Inflammatory macrophage treated with lipopolysaccharide for 4 hours (primary cell): ENCODE results near the gene TMEM117.

Experiments
- DNase-seq: peaks from one replicate; pipeline ENCODE4 v3.0.0-alpha.2; 2020

The TMEM117 gene

DNA sequence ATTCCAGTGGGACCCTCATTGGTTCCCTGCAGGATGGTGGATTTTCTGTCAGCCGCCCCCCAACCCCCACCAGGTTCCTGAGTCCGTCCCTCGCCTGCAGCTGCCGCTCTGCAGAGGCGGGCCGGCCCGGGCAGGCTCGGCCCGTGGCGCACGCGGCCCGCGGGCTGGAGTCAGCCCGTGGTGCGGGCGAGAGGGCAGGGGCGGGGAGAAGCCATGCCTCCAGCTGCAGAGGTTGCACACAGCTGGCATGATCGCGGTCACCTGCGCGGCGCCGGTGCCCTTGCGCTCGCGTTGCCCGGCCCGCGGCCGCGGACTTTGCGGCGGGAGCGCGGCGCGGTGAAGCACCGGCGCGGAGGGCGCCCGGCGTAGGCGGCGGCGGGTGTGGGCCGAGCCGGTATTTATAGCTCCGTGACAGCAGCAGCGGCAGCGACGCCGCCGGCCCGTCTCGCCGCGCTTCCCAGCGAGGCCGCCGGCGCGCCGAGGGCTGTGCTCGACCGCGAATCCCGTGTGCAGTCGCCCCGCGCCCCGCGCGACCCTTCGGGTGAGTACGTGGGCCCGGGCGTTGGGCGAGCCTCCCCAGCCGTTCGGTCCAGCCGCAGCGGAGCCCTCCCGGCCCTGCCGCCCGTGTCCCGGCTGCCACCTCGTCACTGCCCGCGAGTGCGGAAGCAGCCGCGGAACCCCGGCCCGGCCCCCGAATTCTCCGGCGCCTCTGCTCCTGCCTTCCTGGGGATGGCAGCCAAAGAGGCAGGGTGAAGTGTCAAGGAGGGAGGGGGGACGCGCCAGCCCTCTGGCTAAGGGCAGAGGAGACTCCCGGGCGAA lies at the start of gene TMEM117:
TSS of gene TMEM117 (plus strand) at position 426 of the 819 bp plus-strand sequence.
- DNase-seq, result peak; percentile 57

DNA sequence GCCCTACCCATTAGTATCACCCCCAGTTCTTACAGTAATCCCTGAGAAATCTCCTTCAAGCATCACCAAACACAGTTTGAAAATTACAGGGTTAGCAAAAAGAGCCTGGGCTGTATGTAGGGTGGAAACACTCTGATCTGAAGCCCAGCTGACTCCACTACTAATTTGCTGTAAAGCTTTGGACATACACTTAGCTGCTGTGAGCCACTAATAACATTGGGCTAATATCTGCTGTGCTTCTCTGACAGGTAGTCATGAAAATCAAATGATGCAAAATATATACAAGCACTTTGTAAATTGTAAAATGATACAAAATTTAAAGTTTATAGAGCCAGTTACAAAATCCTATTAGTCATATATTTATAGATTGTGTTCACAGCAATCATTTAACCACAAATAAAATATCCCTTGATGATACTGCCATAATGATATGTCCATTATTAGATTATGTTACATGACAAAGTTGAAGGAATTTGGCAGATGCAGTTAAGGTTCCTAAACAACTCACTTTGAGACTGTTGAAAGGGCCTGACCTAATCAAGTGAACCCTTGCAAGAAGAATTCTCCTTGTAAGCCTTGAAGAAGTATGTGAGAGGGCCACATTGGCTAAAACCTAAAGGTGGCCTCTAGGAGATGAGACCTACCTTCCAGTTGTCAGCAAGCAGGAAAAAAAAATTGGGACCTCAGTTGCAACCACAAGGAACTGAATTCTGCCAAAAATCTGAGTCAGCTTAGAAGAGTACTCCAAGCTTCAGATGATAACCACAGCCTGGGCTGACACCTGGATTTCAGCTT lies 48.8 kb upstream of the TMEM117 start:
- no peak for DNase-seq

GRCh38 chr12:43789941-43790340 lies 45.9 kb upstream of the TMEM117 start:
- no peak for DNase-seq

GRCh38 chr12:43795716-43796280 lies 40.1 kb upstream of the TMEM117 start:
- DNase-seq, result no peak

- DNase-seq, result no peak
These were observed 38.2 kb upstream of the TMEM117 start for GRCh38 chr12:43797561-43798217.

DNA sequence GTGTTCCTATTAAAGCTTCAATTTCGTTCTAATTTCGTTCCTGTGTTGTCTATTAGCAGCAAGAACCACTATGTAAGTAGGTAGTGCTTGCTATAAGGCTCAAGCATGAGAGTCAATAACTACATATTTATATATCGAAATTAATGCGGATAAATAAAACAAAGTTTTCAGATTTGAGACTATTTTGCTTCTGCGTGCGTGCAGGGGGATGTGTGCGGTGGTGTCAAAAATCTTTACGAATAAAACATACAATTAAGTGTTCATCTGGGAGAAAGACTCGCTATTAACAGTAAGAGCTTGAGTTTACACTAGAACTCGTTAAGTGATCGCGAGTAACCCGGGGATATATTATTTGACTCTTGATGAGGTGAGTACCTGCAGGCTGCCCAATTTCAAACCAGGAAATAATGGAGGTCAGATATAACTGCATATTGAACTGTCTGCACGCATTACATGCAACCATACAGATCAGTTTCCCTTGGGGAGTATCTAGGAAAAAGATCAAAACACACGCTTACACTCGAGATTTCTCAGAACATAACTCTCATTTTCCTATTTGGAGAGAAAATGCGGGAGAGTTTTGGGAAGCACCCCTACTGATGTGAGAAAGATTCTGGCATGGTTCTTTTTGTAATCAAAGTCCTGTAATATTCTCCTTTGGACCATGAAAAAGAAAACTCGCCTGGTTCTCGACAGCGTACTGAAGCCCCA lies 30.6 kb upstream of the TMEM117 start:
- no peak for DNase-seq

DNA sequence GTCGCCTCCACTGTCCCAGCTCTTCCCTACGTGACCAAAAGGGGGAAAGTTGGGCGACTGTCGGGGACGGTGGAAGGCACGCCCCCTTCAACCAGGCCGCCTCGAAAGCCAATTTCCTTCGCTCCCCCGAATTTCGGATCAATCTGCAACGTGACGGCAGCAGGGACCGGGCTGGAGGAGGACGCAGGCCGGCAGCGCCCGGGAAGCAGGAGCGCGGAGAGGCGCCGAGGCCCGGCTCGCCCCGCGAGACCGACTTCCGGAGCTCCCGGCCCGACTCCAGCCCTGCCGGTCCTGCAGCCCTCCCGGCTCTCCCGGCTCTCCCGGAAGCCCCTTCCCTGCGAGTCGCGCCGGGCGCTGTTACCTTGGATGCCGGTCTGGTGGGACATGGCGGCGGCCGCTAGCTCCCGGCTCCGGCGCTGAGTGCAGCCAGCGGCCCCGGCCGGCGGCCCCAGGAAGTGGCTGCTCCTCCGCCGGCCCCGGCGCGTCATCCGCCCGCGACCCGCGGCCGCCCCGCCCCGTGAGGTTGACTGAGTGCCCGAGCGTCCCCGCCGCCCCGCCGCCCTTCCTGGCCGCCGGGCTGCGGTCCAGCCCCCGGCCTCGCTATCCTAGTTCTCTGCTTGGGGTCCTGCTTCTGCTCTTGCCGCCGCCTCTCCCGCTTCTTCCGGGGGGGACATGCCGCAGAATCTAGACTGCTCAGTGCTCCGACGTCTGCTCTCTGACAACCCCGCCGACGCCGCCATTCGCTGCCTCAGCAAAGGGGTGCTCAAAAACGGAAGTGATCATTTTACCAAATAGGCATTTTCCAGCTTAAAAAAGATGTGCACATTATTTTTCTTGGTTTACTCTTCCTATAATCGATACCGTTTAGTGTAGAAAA lies 29.8 kb upstream of the TMEM117 start, which contains the start of gene TWF1:
TSS of gene TWF1 (minus strand) at position 458 of the 877 bp plus-strand sequence. CDS start at position 386, 72 bp downstream.
- DNase-seq, result peak; percentile 87

GRCh38 chr12:43806737-43807072 lies 29.2 kb upstream of the TMEM117 start:
- no peak for DNase-seq

- peak; percentile 72 for DNase-seq
These were observed 28.5 kb upstream of the TMEM117 start for GRCh38 chr12:43807386-43807785.

- no peak for DNase-seq
These were observed 23.8 kb upstream of the TMEM117 start for GRCh38 chr12:43812057-43812456.

- no peak for DNase-seq
These were observed 23.0 kb upstream of the TMEM117 start for GRCh38 chr12:43812926-43813325.

DNA sequence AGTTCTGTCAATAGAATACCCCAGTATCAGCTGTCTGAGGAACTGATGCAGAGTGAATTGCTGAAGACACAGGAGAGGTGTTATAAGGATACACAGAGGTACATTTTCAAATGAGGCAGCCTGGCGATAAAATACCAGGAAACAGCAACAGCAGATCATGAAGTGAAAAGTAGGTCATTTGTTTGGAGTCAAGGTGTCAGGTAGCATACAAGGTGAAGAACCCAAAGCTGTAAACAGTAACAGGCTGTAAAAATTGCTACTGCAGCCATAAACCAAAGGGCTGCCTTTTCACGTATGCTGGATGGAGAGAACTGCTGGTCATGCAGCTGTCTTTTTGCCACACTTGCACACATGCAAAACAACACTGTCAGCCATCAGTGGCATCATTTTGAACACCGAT lies 20.5 kb upstream of the TMEM117 start:
- no peak for DNase-seq

DNA sequence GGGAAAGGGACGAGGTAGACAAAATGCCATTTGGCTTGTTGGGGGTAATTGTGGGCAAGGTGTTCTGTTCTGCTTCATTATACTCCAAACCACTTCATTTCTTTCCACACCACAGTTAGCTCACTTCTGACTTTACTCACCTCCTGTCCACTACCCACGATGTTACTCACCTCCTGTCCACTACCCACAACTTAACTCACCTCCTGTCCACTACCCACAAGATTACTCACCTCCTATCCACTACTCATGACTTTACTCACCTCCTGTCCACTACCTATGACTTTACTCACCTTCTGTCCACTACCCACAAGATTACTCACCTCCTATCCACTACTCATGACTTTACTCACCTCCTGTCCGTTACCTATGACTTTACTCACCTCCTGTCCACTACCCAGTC lies 19.7 kb upstream of the TMEM117 start:
- no peak for DNase-seq

- no peak for DNase-seq
These were observed 11.6 kb upstream of the TMEM117 start for GRCh38 chr12:43824207-43824775.

DNA sequence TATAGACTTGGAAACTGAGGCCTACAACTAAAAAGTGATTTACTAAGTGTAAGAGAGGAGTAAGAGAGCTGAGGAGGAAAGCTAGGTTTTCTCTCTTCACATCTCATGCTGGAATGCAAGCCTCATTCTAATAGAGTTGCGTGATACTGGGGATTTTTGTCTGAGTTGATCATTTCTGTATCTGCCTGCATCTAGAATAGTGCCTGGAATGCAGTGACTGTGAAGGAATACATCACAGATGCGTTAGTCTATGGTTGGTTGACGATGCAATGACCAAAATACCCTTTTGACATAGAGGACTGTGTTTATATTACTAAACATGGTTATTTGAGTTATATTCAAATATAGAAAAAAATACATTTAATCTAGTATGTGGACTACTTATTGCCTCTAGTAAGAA lies 9.2 kb upstream of the TMEM117 start:
- DNase-seq, result no peak

DNA sequence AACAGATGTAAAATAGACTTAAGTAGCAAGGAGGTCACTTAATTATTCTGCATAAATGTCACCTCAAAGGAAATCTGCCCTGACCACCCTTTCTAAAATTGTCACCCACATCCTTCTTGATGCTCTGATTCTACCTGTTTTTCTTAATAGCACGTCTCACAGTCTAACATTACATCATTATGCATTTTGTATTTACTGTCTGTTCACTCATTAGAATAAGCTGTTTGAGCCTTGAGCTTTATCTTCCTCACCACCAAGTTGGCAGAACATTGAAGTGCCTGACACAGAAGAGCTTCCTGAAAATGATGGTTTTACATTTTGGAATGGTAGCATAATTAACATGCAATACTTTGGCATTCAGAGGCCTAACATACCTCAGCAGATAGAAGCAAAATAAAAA lies 8.8 kb upstream of the TMEM117 start:
- DNase-seq, result no peak

DNA sequence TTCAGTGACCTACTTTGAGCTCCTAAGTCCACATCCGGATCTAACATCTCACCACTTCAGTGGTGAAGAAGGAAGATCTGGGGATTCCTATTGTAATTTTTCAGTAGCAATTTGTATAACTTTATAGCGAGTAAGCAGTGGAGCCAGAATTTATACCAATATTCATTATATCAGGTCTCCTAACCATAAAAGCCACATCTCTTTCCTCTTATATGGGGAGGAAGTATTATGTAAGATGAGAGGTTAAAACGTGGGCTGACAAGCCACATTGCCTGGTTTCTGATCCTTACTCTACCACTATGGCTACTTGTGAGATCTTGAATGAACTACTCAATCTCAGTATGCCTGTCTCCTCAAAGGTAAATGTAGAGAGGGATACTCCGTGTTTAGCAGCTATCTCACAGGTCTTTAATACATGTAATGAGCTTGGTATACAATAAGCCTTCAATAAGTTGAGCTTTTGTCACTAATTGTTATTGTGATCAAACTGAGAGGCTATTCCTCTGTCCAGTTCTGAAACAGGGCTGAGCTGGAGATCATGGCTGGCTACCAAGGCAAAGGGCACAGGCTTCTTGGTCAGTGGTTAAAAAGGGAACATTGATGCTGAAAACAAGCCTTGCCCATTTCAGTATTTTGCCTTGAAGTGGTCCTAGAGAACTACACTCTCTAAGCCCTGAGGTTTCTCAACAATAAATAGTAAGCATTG lies 3.3 kb upstream of the TMEM117 start:
- DNase-seq, result peak; percentile 61

GRCh38 chr12:43835264-43835655 lies 621 bp upstream of the TMEM117 start:
- DNase-seq, result no peak

DNA sequence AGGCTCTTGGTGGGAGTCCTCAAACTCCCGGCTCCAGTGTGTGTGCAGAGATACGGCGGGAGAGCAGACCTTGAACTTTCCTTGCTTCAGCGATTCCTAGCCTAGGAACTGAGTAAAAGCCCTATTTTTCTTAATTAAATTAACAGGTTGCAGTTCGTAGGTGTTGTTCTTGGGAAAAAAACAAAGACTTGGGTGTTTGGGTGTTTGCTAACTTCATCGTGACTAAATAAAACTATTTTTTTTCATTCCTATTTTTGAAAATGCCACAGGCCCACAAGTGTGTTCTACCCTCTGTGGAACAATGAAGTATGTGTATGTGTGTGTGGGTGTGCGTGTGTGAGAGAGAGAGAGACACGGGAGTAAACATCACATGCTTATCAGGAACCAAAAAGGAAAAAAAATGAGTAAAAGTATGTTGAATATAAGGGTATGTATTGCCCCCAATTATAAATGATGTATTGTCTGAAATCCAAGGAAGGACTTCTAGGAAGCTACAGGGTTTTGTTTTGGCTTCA lies 651 bp downstream of the TMEM117 start:
- peak; percentile 27 for DNase-seq

GRCh38 chr12:43840338-43840737 lies 4.5 kb downstream of the TMEM117 start:
- no peak for DNase-seq
